ENCODE measurements around the gene STXBP5. TPM values are rescaled to one million over a fixed set of nuclear protein-coding genes. Genes with fewer than 3 reads are reported as not detected.

STXBP5 gene
- total RNA-seq, 2 experiments from 2014 or later = 19.4 to 23.4 TPM

DNA sequence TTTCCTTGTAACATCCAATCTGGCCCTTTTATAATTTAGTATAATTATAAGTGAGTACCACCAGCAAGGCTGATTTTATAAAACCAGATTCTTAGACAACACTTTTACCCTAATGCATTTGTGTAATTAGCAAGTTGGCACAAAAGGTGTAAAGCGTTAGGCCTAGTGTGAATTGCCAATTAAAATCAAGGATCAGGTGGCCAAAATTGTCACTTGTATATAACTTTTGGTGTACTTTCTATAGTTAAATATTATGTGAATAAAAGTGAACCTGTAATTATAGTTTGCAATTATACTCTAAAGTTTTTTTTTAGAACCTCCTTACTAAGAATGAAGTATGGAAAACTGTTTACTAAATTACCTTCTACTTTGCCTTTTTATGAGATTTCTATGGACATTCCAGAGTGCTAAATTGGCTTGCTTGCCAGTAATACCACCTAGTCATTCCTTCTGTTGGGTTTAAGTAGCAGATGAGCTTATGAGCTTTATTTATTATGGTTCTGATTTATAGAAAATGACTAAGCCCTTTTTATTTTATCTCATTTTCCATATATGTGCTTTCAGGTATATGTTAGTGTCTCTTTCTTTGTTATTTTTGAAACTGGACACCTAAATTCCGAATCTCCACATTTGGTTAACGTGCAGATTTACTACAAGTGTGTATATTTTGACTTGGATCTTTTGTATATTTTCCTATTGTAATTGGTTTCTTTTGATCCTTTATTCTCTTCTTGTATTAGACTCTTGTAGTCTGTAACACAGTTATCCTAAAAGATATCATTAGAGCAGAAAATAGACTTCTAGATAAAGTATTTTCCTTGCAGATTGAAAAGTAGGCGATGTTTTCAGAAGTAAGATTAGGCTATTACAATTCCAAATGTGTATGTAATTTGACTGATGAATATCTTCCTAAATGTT is 3.9 kb downstream of the STXBP5 start:
- Mint-ChIP-seq H3K27me3 (no peaks in the 10 kb centered on the region), H3K36me3 (peaks cover 6% of the 10 kb centered on the region), H3K27ac (no peak overlapping the region), H3K4me3 (no peak overlapping the region), H3K4me1 (peaks cover 23% of the 10 kb centered on the region), H3K9me3 (no peaks in the 10 kb centered on the region)
- POLR2A ChIA-PET = no interaction called here
- ATAC-seq (ENCODE audit: low read depth) = no peak
- no peak for DNase-seq

DNA sequence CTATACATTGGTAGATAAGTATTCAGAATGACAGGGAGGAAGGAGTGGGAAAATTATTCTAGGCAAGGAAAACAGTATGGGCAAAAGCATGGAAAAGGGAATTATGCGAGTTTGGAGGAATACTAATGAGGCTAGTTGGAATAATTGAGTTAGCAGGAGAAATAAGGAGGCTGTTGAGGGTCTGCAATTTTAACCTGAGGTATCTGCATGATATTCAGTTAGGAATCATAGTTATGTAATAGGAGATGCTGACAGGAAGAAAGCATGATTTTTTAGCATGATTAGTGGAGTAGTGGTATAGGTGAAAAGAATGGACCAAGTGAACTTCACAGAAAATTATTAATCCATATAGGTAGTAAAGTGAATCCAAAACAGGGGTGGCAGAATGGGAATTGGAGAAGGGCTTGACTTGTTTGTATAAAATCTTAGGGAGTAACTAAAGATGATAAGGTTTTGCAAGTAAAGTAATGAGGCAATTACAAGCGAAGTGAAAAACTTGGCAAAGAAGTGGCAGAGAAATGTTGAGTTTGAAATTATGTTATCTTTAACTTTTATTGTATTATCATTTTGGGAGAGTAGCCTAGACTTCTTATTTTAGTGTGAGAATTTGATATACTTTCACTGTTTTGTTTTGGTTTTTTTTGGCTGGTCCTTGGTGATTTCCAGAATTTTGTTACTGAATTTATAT is 5.7 kb downstream of the STXBP5 start:
- Mint-ChIP-seq H3K36me3 (peaks cover 6% of the 10 kb centered on the region), H3K9me3 (no peaks in the 10 kb centered on the region), H3K27ac (no peak overlapping the region), H3K4me1 (peaks cover 19% of the 10 kb centered on the region), H3K27me3 (no peaks in the 10 kb centered on the region), H3K4me3 (no peak overlapping the region)
- DNase-seq = no peak
- POLR2A ChIA-PET = no interaction called here
- ATAC-seq (ENCODE audit: low read depth) = no peak

GRCh38 chr6:147211349-147211748 is 7.1 kb downstream of the STXBP5 start:
- H3K4me1 Mint-ChIP-seq = peaks cover 6% of the 10 kb centered on the region
- peaks cover 6% of the 10 kb centered on the region for H3K36me3 Mint-ChIP-seq
- no peak overlapping the region for H3K27ac Mint-ChIP-seq
- H3K9me3 Mint-ChIP-seq = no peaks in the 10 kb centered on the region
- POLR2A ChIA-PET = no interaction called here
- no peaks in the 10 kb centered on the region for H3K27me3 Mint-ChIP-seq
- H3K4me3 Mint-ChIP-seq = no peak overlapping the region
- DNase-seq = no peak
- ATAC-seq (ENCODE audit: low read depth) = no peak

- DNase-seq = no peak
- no peak for ATAC-seq (ENCODE audit: low read depth)
- H3K4me3 Mint-ChIP-seq = no peak overlapping the region
- peaks cover 6% of the 10 kb centered on the region for H3K4me1 Mint-ChIP-seq
- POLR2A ChIA-PET = no interaction called here
- H3K9me3 Mint-ChIP-seq = no peaks in the 10 kb centered on the region
- H3K36me3 Mint-ChIP-seq = peaks cover 6% of the 10 kb centered on the region
- H3K27me3 Mint-ChIP-seq = no peaks in the 10 kb centered on the region
- no peak overlapping the region for H3K27ac Mint-ChIP-seq
Observed at GRCh38 chr6:147211831-147212230, 7.6 kb downstream of the STXBP5 start.

DNA sequence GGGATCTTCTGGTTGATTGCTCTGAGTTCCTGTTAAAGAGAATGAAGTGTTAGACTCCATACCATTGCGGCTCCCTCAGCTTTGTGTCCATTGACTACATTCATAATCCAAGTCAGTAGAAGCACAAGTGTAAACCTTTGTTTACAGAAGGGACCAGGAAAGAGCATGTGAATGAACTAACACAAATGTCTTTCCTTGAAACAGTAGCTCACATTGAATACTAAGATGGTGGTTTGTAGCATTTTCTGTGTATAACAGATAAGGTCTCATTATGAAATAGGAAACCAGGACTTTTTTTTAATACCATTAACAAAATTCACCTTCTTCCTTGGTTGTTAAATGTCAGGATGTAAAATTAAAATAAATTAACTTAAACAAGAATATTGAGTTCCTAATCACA is 8.4 kb downstream of the STXBP5 start:
- Mint-ChIP-seq H3K4me1 (peaks cover 4% of the 10 kb centered on the region), H3K4me3 (no peak overlapping the region), H3K36me3 (peaks cover 6% of the 10 kb centered on the region), H3K9me3 (no peaks in the 10 kb centered on the region), H3K27ac (no peak overlapping the region), H3K27me3 (no peaks in the 10 kb centered on the region)
- POLR2A ChIA-PET = no interaction called here
- ATAC-seq (ENCODE audit: low read depth) = no peak
- DNase-seq = no peak

DNA sequence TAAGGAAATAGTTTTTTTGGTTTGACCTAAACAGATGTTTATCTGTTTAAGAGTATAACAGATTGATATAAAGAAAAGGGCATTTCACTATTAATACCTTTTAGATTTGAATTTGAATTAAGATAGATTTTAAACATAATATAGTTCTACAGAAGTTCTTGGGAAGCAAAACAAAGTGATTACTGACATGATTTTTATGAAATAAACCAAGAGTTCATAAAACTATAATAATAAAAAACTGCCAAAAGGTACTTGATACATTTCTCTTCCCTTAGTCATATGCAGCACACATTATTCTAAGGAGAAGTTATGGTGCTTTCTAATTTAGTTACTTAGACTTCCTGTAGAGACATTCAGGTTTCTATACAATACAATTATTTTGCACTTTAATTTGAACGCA is 9.6 kb downstream of the STXBP5 start:
- Mint-ChIP-seq H3K27ac (no peak overlapping the region), H3K4me1 (peaks cover 1% of the 10 kb centered on the region), H3K27me3 (no peaks in the 10 kb centered on the region), H3K36me3 (peaks cover 8% of the 10 kb centered on the region), H3K4me3 (no peak overlapping the region), H3K9me3 (no peaks in the 10 kb centered on the region)
- DNase-seq = no peak
- POLR2A ChIA-PET = no interaction called here
- ATAC-seq (ENCODE audit: low read depth) = no peak

DNA sequence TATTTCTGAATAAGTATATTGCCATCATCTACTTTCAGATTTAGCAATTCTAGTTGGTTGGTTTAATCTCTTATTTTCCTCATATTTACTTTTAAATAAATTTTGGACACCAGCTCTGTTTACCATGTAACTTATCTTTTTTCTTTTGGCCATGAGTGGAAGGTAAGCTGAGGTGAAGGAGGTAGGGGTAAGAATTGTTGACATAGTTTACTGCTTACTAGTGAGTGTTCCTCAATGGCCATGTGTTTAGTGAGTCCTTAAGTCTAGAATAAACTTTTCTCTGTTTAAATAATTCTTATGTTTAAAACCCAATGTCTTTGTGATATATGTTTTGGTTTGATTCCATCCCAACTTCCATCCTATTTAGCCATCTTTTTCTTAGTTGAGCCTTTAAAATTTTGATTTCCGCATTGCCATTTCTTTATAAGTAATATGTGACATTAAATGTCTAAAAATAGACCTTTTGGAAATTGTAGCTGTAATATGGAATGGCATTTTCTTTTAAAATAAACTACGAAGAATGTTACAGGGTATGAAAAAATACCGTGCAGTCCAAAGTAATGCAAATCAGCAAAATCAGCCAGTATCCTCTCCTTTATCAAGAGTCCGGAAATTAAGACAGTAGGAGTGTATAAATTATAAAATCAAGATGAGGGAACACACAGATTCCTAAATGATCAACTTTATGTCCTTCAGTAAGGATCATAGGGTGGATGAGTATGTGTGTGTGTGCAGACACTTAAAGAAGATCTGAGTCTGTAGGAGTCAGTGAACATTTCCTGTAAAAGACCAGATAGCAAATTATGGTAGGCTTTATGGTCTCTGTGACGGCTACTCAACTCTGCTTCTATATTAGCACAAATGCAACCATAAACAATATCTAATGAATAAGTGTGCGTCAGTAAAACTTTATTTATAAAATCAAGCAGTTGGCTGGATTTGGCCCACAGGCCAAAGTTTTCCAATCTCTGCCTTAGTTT is 10.3 kb downstream of the STXBP5 start:
- ATAC-seq (ENCODE audit: low read depth) (no peak), DNase-seq (no peak)
- peaks cover 13% of the 10 kb centered on the region for H3K36me3 Mint-ChIP-seq
- H3K4me1 Mint-ChIP-seq = peaks cover 4% of the 10 kb centered on the region
- no peaks in the 10 kb centered on the region for H3K9me3 Mint-ChIP-seq
- POLR2A ChIA-PET = no interaction called here
- no peak overlapping the region for H3K27ac Mint-ChIP-seq
- H3K27me3 Mint-ChIP-seq = no peaks in the 10 kb centered on the region
- H3K4me3 Mint-ChIP-seq = no peak overlapping the region

- no peak for DNase-seq
- Mint-ChIP-seq H3K4me3 (no peak overlapping the region), H3K9me3 (no peaks in the 10 kb centered on the region), H3K36me3 (peaks cover 25% of the 10 kb centered on the region), H3K4me1 (peaks cover 4% of the 10 kb centered on the region), H3K27me3 (no peaks in the 10 kb centered on the region), H3K27ac (no peak overlapping the region)
- POLR2A ChIA-PET = no interaction called here
- no peak for ATAC-seq (ENCODE audit: low read depth)
Observed at GRCh38 chr6:147216915-147217314, 12.7 kb downstream of the STXBP5 start.

DNA sequence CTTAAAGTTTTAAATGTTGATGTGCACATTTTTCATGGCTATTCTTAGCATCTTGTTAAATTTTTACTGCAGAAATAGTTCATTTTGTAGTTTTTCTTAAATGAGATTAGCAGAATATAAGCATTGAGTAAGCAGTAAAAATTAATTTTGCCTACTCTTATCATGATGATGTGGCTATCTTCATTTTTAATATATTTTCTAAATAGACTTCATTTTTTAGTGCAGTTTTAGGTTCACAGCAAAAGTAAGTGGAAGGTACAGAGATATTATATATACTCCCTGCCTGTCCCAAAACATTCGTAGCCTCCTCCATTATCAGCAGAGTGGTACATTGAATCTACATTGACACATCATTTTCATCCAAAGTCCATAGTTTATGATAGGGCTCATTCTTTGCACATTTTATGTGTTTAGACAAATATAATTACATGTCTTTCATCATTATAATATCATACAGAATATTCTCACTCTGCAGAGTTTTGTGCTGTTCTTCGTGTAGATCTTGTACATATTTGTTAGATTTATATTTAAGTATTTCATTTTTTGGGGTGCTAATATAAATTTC is 13.7 kb downstream of the STXBP5 start:
- H3K27me3 Mint-ChIP-seq = no peaks in the 10 kb centered on the region
- peaks cover 29% of the 10 kb centered on the region for H3K36me3 Mint-ChIP-seq
- no peak for ATAC-seq (ENCODE audit: low read depth)
- no peak overlapping the region for H3K27ac Mint-ChIP-seq
- H3K9me3 Mint-ChIP-seq = no peaks in the 10 kb centered on the region
- no peak overlapping the region for H3K4me3 Mint-ChIP-seq
- POLR2A ChIA-PET = no interaction called here
- peaks cover 6% of the 10 kb centered on the region for H3K4me1 Mint-ChIP-seq
- no peak for DNase-seq

GRCh38 chr6:147218797-147219196 is 14.6 kb downstream of the STXBP5 start:
- no peak overlapping the region for H3K4me3 Mint-ChIP-seq
- no peaks in the 10 kb centered on the region for H3K27me3 Mint-ChIP-seq
- no peaks in the 10 kb centered on the region for H3K9me3 Mint-ChIP-seq
- peaks cover 4% of the 10 kb centered on the region for H3K4me1 Mint-ChIP-seq
- peaks cover 35% of the 10 kb centered on the region for H3K36me3 Mint-ChIP-seq
- no peak overlapping the region for H3K27ac Mint-ChIP-seq
- POLR2A ChIA-PET = no interaction called here
- DNase-seq (no peak), ATAC-seq (ENCODE audit: low read depth) (no peak)

DNA sequence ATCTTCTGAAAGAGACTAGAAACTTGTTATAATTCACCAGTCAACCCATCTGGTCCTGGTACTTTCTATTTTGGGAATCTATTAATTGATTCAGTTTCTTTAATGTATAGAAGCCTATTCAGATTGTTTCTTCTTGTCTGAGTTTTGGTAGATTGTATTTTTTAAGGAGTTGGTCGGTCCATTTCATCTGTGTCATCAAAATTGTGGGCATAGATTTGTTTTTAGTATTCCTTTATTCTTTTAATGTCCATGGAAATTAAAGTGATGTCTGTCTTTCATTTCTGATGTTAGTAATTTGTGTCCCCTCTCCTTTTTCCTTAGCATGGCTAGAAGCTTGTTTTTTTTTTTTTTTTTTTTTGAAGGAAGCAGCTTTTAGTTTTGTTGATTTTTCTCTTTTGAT is 15.2 kb downstream of the STXBP5 start:
- Mint-ChIP-seq H3K27me3 (no peaks in the 10 kb centered on the region), H3K9me3 (no peaks in the 10 kb centered on the region), H3K36me3 (peaks cover 37% of the 10 kb centered on the region), H3K27ac (no peak overlapping the region), H3K4me1 (peaks cover 4% of the 10 kb centered on the region), H3K4me3 (no peak overlapping the region)
- ATAC-seq (ENCODE audit: low read depth) (no peak), DNase-seq (no peak)
- POLR2A ChIA-PET = no interaction called here

- POLR2A ChIA-PET = no interaction called here
- DNase-seq = no peak
- H3K4me1 Mint-ChIP-seq = peaks cover 4% of the 10 kb centered on the region
- ATAC-seq (ENCODE audit: low read depth) = no peak
- H3K9me3 Mint-ChIP-seq = no peaks in the 10 kb centered on the region
- H3K36me3 Mint-ChIP-seq = peaks cover 39% of the 10 kb centered on the region
- H3K27ac Mint-ChIP-seq = no peak overlapping the region
- no peaks in the 10 kb centered on the region for H3K27me3 Mint-ChIP-seq
- no peak overlapping the region for H3K4me3 Mint-ChIP-seq
Observed at GRCh38 chr6:147220345-147220744, 16.1 kb downstream of the STXBP5 start.

DNA sequence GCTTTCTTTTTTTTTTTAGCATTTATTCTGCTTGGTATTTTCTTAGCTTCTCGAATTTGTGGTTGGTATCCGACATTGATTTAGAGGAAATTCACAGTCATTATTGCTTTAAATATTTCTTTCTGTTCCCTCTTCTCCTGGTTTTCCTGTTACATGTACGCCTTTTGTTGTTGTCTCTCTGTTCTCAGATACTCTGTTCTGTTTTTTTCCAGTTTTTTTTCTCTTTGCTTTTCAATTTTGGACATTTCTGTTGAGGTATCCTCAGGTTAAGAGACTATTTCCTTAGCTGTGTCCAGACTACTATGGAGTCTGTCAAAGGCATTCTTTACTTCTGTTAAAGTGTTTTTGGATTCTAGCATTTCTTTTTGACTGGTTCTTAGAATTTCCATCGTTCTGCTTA is 17.5 kb downstream of the STXBP5 start:
- DNase-seq (no peak), ATAC-seq (ENCODE audit: low read depth) (no peak)
- no peaks in the 10 kb centered on the region for H3K27me3 Mint-ChIP-seq
- H3K27ac Mint-ChIP-seq = no peak overlapping the region
- H3K4me3 Mint-ChIP-seq = no peak overlapping the region
- peaks cover 4% of the 10 kb centered on the region for H3K4me1 Mint-ChIP-seq
- no peaks in the 10 kb centered on the region for H3K9me3 Mint-ChIP-seq
- H3K36me3 Mint-ChIP-seq = peaks cover 39% of the 10 kb centered on the region
- POLR2A ChIA-PET = no interaction called here

Data from activated naive CD8-positive, alpha-beta T cell treated with anti-CD3 and anti-CD28 coated beads, Interleukin-2, amount 10 ng/mL, durations not matched to agents 7 days and 5 days (primary cell).